C4-2B (cell line): ENCODE data around the gene CLMN.

Experiments used
- CTCF ChIP-seq: fragments of 450-650 bp; conservative IDR thresholded peaks from 2 replicates; pipeline ENCODE4 v1.5.1; 2017; ENCODE audit warnings: mild to moderate bottlenecking
- ZFX ChIP-seq: fragments of 450-650 bp; IDR thresholded peaks from 2 replicates; pipeline ENCODE4 v1.6.1; 2017

- TF ChIP-seq CTCF = no peak
- TF ChIP-seq ZFX = no peak
Observed at GRCh38 chr14:95311752-95312151, 8.0 kb downstream of the CLMN start.
